HL-60/S4 treated with retinoic acid at 250 ng/mL for 4 days and 3 days (cell line): ENCODE data around the gene LCLAT1.
"Not testable (repeated sequence)": the region's sequence is repeated elsewhere in the genome, so short reads cannot be mapped to it uniquely, and the experiment has no call there.

ENCODE experiments used
- in situ Hi-C: fragments of 300-500 bp; cut with MboI; formaldehyde crosslinking; loops from 2 replicates; pipeline ENCODE4 v1.7.0; 2022; ENCODE audit warnings: low sequenced_read_pairs

The LCLAT1 gene

GRCh38 chr2:30583204-30583749, 136.2 kb downstream of the LCLAT1 start:
- in situ Hi-C loops: no loop called here

- in situ Hi-C loops: no loop called here
These were observed 137.1 kb downstream of the LCLAT1 start for GRCh38 chr2:30584116-30584515.

GRCh38 chr2:30588994-30589393, 141.9 kb downstream of the LCLAT1 start:
- in situ Hi-C loops: no loop called here

GRCh38 chr2:30590407-30590806, 143.4 kb downstream of the LCLAT1 start:
- in situ Hi-C loops: no loop called here

GRCh38 chr2:30591186-30591585, 144.1 kb downstream of the LCLAT1 start:
- in situ Hi-C loops: no loop called here

- in situ Hi-C loops: no loop called here
These were observed 154.3 kb downstream of the LCLAT1 start for GRCh38 chr2:30601375-30601774.

- in situ Hi-C loops: no loop called here
These were observed 158.2 kb downstream of the LCLAT1 start for GRCh38 chr2:30605197-30605596.

- in situ Hi-C loops: no loop called here
These were observed 161.6 kb downstream of the LCLAT1 start for GRCh38 chr2:30608643-30609042.

GRCh38 chr2:30611583-30611982, 164.5 kb downstream of the LCLAT1 start:
- in situ Hi-C loops: no loop called here

GRCh38 chr2:30612371-30612770, 165.3 kb downstream of the LCLAT1 start:
- in situ Hi-C loops: no loop called here

GRCh38 chr2:30613001-30613400, 166.0 kb downstream of the LCLAT1 start:
- in situ Hi-C loops: no loop called here

GRCh38 chr2:30614227-30614626, 167.2 kb downstream of the LCLAT1 start:
- in situ Hi-C loops: not testable (repeated sequence)

GRCh38 chr2:30615926-30616325, 168.9 kb downstream of the LCLAT1 start:
- in situ Hi-C loops: no loop called here

GRCh38 chr2:30620102-30620501, 173.1 kb downstream of the LCLAT1 start:
- in situ Hi-C loops: no loop called here

GRCh38 chr2:30621836-30622235, 174.8 kb downstream of the LCLAT1 start:
- in situ Hi-C loops: no loop called here

GRCh38 chr2:30622452-30622851, 175.4 kb downstream of the LCLAT1 start:
- in situ Hi-C loops: no loop called here

GRCh38 chr2:30625276-30625675, 178.2 kb downstream of the LCLAT1 start:
- in situ Hi-C loops: no loop called here

GRCh38 chr2:30625701-30626100, 178.7 kb downstream of the LCLAT1 start:
- in situ Hi-C loops: no loop called here

GRCh38 chr2:30626397-30626796, 179.4 kb downstream of the LCLAT1 start:
- in situ Hi-C loops: no loop called here

- in situ Hi-C loops: no loop called here
These were observed 180.1 kb downstream of the LCLAT1 start for GRCh38 chr2:30627151-30627550.

GRCh38 chr2:30628341-30628740, 181.3 kb downstream of the LCLAT1 start:
- in situ Hi-C loops: no loop called here

- in situ Hi-C loops: no loop called here
These were observed 182.8 kb downstream of the LCLAT1 start for GRCh38 chr2:30629866-30630265.

GRCh38 chr2:30631051-30631671, 184.1 kb downstream of the LCLAT1 start:
- in situ Hi-C loops: no loop called here
